GM19324 (cell line): ENCODE data around the gene ADAM10.

ENCODE experiments used
- ATAC-seq: cut with Tn5 transposase; IDR thresholded peaks from one replicate; pipeline ENCODE4 v1.9.1; 2021; ENCODE audit warnings: mild to moderate bottlenecking, moderate library complexity; ENCODE audit not compliant: unreplicated experiment, low FRiP score

Gene ADAM10

GRCh38 chr15:58543664-58544335 is 205.7 kb downstream of the ADAM10 start:
- ATAC-seq: no peak

- no peak for ATAC-seq
These were observed 208.0 kb downstream of the ADAM10 start for GRCh38 chr15:58541410-58542087.

DNA sequence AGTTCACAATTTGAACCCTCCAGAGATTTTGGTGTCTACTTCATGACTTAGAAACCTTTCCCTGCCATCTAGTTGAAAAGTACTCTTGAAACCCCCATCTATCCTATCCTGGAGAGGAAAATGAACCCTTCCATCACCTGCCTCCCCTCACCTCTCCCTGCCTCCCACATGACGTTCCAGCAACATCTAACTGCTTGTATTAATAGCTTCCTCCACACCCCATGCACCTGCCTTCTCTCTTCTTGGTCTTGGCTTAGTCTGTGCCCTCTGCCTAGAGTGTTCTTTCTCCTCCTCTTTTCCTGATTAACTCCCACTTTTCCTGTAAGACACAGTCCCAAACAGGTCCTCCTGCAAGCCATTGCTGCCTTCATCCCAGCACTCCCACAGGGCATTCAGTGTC is 210.0 kb downstream of the ADAM10 start:
- ATAC-seq: no peak

- ATAC-seq: no peak
These were observed 210.6 kb downstream of the ADAM10 start for GRCh38 chr15:58538901-58539300.
